ENCODE data around the gene GRID2.
"Not testable (repeated sequence)": the region's sequence is repeated elsewhere in the genome, so short reads cannot be mapped to it uniquely, and the experiment has no call there.

GRID2 gene

GRCh38 chr4:92438722-92439121 lies 135.0 kb downstream of the GRID2 start:
- not testable (repeated sequence) for H3K9me3 ChIP-seq (ENCODE audit: control insufficient read depth, insufficient read depth, low read length); H3K27me3 ChIP-seq (ENCODE audit: control insufficient read depth, insufficient read depth, low read length); H3K36me3 ChIP-seq (ENCODE audit: control insufficient read depth, insufficient read depth, low read length)
- Histone ChIP-seq H3K27ac (ENCODE audit: low read depth, low read length) (peak overlapping the region; percentile 95), H3K9ac (ENCODE audit: low read depth, low read length) (peak overlapping the region; percentile 48), H3K4me1 (ENCODE audit: control insufficient read depth, insufficient read depth, low read length) (peaks cover 38% of the 10 kb centered on the region), H3K4me3 (ENCODE audit: low read depth, low read length) (peak overlapping the region; percentile 38)

DNA sequence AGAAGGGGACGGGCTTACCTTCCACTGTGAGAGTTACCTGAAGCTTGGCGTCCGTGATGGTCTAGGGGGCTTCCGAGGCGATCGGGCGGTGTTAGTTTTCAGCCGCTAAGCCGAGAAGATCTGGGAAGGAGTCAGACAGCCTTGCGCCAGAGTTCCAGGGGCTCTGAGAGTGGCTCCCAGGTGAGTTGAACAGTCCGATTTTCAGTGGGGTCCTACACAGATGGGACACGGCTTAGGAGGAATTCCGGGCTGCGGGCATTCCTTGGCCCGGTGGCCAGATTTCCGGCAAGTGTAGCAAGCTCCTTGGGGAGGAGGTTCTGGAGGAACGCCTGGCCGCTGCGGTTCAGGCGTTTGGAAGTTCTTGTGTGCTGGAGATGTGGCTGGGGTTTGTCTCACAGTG lies 138.4 kb downstream of the GRID2 start:
- Histone ChIP-seq H3K9ac (ENCODE audit: low read depth, low read length) (peak overlapping the region; percentile 91), H3K4me1 (ENCODE audit: control insufficient read depth, insufficient read depth, low read length) (peaks cover 37% of the 10 kb centered on the region), H3K36me3 (ENCODE audit: control insufficient read depth, insufficient read depth, low read length) (peaks cover 11% of the 10 kb centered on the region), H3K4me3 (ENCODE audit: low read depth, low read length) (peak overlapping the region; percentile 79), H3K27ac (ENCODE audit: low read depth, low read length) (peak overlapping the region; percentile 75)
- H3K27me3 ChIP-seq (ENCODE audit: control insufficient read depth, insufficient read depth, low read length); H3K9me3 ChIP-seq (ENCODE audit: control insufficient read depth, insufficient read depth, low read length): not testable (repeated sequence)

- Histone ChIP-seq H3K27ac (ENCODE audit: low read depth, low read length) (peak overlapping the region; percentile 94), H3K36me3 (ENCODE audit: control insufficient read depth, insufficient read depth, low read length) (peaks cover 24% of the 10 kb centered on the region), H3K4me3 (ENCODE audit: low read depth, low read length) (peak overlapping the region; percentile 89), H3K9ac (ENCODE audit: low read depth, low read length) (peak overlapping the region; percentile 97), H3K4me1 (ENCODE audit: control insufficient read depth, insufficient read depth, low read length) (peaks cover 34% of the 10 kb centered on the region)
- H3K27me3 ChIP-seq (ENCODE audit: control insufficient read depth, insufficient read depth, low read length); H3K9me3 ChIP-seq (ENCODE audit: control insufficient read depth, insufficient read depth, low read length): not testable (repeated sequence)
Observed at GRCh38 chr4:92444143-92444843, 140.5 kb downstream of the GRID2 start.

GRCh38 chr4:92445127-92445526 lies 141.4 kb downstream of the GRID2 start:
- H3K9me3 ChIP-seq (ENCODE audit: control insufficient read depth, insufficient read depth, low read length): no peaks in the 10 kb centered on the region
- H3K4me3 ChIP-seq (ENCODE audit: low read depth, low read length): peak overlapping the region; percentile 89
- peaks cover 41% of the 10 kb centered on the region for H3K4me1 ChIP-seq (ENCODE audit: control insufficient read depth, insufficient read depth, low read length)
- peak overlapping the region; percentile 94 for H3K27ac ChIP-seq (ENCODE audit: low read depth, low read length)
- no peaks in the 10 kb centered on the region for H3K27me3 ChIP-seq (ENCODE audit: control insufficient read depth, insufficient read depth, low read length)
- peak overlapping the region; percentile 79 for H3K9ac ChIP-seq (ENCODE audit: low read depth, low read length)
- H3K36me3 ChIP-seq (ENCODE audit: control insufficient read depth, insufficient read depth, low read length): peaks cover 24% of the 10 kb centered on the region

DNA sequence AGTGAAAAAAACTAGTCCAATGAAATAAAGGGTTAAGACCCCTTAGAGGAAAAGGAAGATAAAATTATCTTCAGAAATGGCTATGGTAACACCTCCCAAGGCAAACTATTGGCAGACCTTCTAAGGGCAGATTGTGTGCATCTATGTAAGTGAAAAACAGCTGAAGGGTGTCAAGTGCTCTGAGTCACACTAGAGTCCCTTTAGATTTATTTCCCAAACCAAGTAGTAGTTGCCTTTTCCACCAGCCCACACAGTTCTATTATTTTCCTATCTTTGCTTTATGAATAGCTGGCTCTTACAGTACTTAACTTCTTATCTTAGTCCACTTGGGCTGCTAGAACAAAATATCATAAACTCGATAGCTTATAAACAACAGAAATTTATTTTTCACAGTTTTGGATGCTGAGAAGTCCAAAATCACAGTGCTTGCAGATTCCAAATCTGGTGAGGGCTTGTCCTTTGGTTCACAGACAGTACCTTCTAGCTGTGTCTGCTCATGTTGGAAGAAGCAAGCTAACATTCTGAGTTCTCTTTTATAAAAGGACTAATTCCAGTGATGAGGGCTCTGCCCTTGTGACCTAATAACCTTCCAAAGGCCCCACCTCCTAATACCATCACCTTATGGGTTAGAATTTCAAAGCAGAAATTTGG lies 143.6 kb downstream of the GRID2 start:
- H3K9me3 ChIP-seq (ENCODE audit: control insufficient read depth, insufficient read depth, low read length): no peaks in the 10 kb centered on the region
- H3K9ac ChIP-seq (ENCODE audit: low read depth, low read length): no peak overlapping the region
- peak overlapping the region; percentile 55 for H3K27ac ChIP-seq (ENCODE audit: low read depth, low read length)
- H3K4me3 ChIP-seq (ENCODE audit: low read depth, low read length): no peak overlapping the region; the same call in 1 of the 2 replicates
- H3K36me3 ChIP-seq (ENCODE audit: control insufficient read depth, insufficient read depth, low read length): peaks cover 31% of the 10 kb centered on the region
- H3K27me3 ChIP-seq (ENCODE audit: control insufficient read depth, insufficient read depth, low read length): no peaks in the 10 kb centered on the region
- H3K4me1 ChIP-seq (ENCODE audit: control insufficient read depth, insufficient read depth, low read length): peaks cover 61% of the 10 kb centered on the region

DNA sequence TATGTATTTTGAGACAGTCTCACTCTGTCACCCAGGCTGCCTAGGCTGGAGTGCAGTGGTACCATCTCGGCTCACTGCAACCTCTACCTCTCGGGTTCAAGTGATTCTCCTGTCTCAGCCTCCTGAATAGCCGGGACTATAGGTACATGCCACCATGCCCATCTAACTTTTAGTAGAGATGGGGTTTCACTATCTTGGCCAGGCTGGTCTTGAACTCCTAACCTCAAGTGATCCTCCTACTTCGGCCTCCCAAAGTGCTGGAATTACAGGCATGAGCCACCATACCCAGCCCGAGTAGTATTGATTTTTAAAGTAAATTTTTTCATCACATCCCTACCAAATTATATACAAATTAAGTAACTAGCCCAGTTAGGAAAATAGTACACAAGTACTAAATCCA lies 144.4 kb downstream of the GRID2 start:
- not testable (repeated sequence) for H3K27ac ChIP-seq (ENCODE audit: low read depth, low read length); H3K4me3 ChIP-seq (ENCODE audit: low read depth, low read length); H3K27me3 ChIP-seq (ENCODE audit: control insufficient read depth, insufficient read depth, low read length); H3K9ac ChIP-seq (ENCODE audit: low read depth, low read length); H3K9me3 ChIP-seq (ENCODE audit: control insufficient read depth, insufficient read depth, low read length)
- H3K4me1 ChIP-seq (ENCODE audit: control insufficient read depth, insufficient read depth, low read length): peaks cover 66% of the 10 kb centered on the region
- H3K36me3 ChIP-seq (ENCODE audit: control insufficient read depth, insufficient read depth, low read length): peaks cover 35% of the 10 kb centered on the region

GRCh38 chr4:92450694-92451093 lies 146.9 kb downstream of the GRID2 start:
- H3K4me1 ChIP-seq (ENCODE audit: control insufficient read depth, insufficient read depth, low read length): peaks cover 85% of the 10 kb centered on the region
- no peak overlapping the region for H3K27ac ChIP-seq (ENCODE audit: low read depth, low read length)
- no peaks in the 10 kb centered on the region for H3K9me3 ChIP-seq (ENCODE audit: control insufficient read depth, insufficient read depth, low read length)
- H3K9ac ChIP-seq (ENCODE audit: low read depth, low read length): no peak overlapping the region
- no peak overlapping the region for H3K4me3 ChIP-seq (ENCODE audit: low read depth, low read length)
- peaks cover 37% of the 10 kb centered on the region for H3K36me3 ChIP-seq (ENCODE audit: control insufficient read depth, insufficient read depth, low read length)
- H3K27me3 ChIP-seq (ENCODE audit: control insufficient read depth, insufficient read depth, low read length): no peaks in the 10 kb centered on the region

DNA sequence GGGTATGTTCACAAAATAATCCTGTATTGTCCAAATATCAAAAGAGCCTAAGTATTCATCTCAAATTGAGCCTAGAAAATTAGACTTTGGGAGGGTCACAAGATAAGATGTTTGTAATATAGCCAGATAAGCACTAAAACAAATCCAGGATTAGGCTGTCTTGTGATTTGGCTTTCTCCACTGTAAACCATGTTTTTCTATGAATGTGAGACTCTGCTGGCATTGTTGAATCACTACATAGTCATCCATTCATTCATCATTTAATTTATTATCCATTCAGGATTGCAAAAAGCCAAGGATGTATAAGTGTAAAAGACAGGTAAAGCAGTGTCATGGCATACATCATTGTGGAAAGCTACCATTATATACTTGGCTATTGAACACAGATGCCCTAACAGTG lies 148.0 kb downstream of the GRID2 start:
- Histone ChIP-seq H3K9me3 (ENCODE audit: control insufficient read depth, insufficient read depth, low read length) (no peaks in the 10 kb centered on the region), H3K4me3 (ENCODE audit: low read depth, low read length) (no peak overlapping the region), H3K4me1 (ENCODE audit: control insufficient read depth, insufficient read depth, low read length) (peaks cover 84% of the 10 kb centered on the region), H3K9ac (ENCODE audit: low read depth, low read length) (no peak overlapping the region), H3K27ac (ENCODE audit: low read depth, low read length) (peak overlapping the region; percentile 25), H3K36me3 (ENCODE audit: control insufficient read depth, insufficient read depth, low read length) (peaks cover 26% of the 10 kb centered on the region), H3K27me3 (ENCODE audit: control insufficient read depth, insufficient read depth, low read length) (no peaks in the 10 kb centered on the region)

- Histone ChIP-seq H3K4me1 (ENCODE audit: control insufficient read depth, insufficient read depth, low read length) (peaks cover 84% of the 10 kb centered on the region), H3K36me3 (ENCODE audit: control insufficient read depth, insufficient read depth, low read length) (peaks cover 23% of the 10 kb centered on the region)
- not testable (repeated sequence) for H3K4me3 ChIP-seq (ENCODE audit: low read depth, low read length); H3K27ac ChIP-seq (ENCODE audit: low read depth, low read length); H3K27me3 ChIP-seq (ENCODE audit: control insufficient read depth, insufficient read depth, low read length); H3K9ac ChIP-seq (ENCODE audit: low read depth, low read length); H3K9me3 ChIP-seq (ENCODE audit: control insufficient read depth, insufficient read depth, low read length)
Observed at GRCh38 chr4:92452383-92452782, 148.6 kb downstream of the GRID2 start.

- Histone ChIP-seq H3K27ac (ENCODE audit: low read depth, low read length) (peak overlapping the region; percentile 21), H3K9me3 (ENCODE audit: control insufficient read depth, insufficient read depth, low read length) (no peaks in the 10 kb centered on the region), H3K36me3 (ENCODE audit: control insufficient read depth, insufficient read depth, low read length) (peaks cover 16% of the 10 kb centered on the region), H3K4me3 (ENCODE audit: low read depth, low read length) (no peak overlapping the region), H3K4me1 (ENCODE audit: control insufficient read depth, insufficient read depth, low read length) (peaks cover 90% of the 10 kb centered on the region), H3K9ac (ENCODE audit: low read depth, low read length) (no peak overlapping the region), H3K27me3 (ENCODE audit: control insufficient read depth, insufficient read depth, low read length) (no peaks in the 10 kb centered on the region)
Observed at GRCh38 chr4:92455329-92455839, 151.6 kb downstream of the GRID2 start.

DNA sequence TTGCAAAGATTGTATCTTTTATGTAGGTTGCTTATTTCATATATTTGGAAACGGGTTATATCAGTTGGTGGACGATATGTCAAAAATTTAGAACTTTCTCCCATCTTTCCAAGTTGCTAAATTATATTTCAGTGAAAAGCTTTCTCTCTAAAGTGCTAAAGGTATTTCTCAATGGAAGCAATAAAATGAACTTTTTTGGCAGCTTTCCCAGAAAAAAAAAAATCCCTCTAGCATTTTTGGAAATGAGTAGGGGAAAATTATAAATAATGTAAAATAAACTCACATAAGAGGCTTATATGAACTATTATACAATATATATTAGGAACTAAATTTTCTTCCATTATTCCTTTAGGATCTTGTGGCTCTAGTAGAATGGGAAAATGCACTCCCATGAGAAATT lies 152.2 kb downstream of the GRID2 start:
- Histone ChIP-seq H3K27me3 (ENCODE audit: control insufficient read depth, insufficient read depth, low read length) (no peaks in the 10 kb centered on the region), H3K4me1 (ENCODE audit: control insufficient read depth, insufficient read depth, low read length) (peaks cover 92% of the 10 kb centered on the region), H3K9me3 (ENCODE audit: control insufficient read depth, insufficient read depth, low read length) (no peaks in the 10 kb centered on the region), H3K9ac (ENCODE audit: low read depth, low read length) (no peak overlapping the region), H3K27ac (ENCODE audit: low read depth, low read length) (no peak overlapping the region), H3K36me3 (ENCODE audit: control insufficient read depth, insufficient read depth, low read length) (peaks cover 15% of the 10 kb centered on the region), H3K4me3 (ENCODE audit: low read depth, low read length) (no peak overlapping the region)
